GOT3 (cell line): ENCODE data around the gene LUZP2.
"Not testable (repeated sequence)": the region's sequence is repeated elsewhere in the genome, so short reads cannot be mapped to it uniquely, and the experiment has no call there.

Experiments
- DNase-seq: peaks from one replicate; lab custom pipeline; 2025; ENCODE audit warnings: mixed read lengths; lab: John Stamatoyannopoulos, UW

The LUZP2 gene

GRCh38 chr11:24900960-24901549 lies 404.2 kb downstream of the LUZP2 start:
- DNase-seq = no peak

- no peak for DNase-seq
These were observed 406.7 kb downstream of the LUZP2 start for GRCh38 chr11:24903555-24903954.

GRCh38 chr11:24925091-24925490 lies 428.2 kb downstream of the LUZP2 start:
- no peak for DNase-seq

- no peak for DNase-seq
These were observed 435.5 kb downstream of the LUZP2 start for GRCh38 chr11:24932110-24933000.

- no peak for DNase-seq
These were observed 438.0 kb downstream of the LUZP2 start for GRCh38 chr11:24934733-24935439.

- no peak for DNase-seq
These were observed 448.0 kb downstream of the LUZP2 start for GRCh38 chr11:24944891-24945290.

- no peak for DNase-seq
These were observed 452.6 kb downstream of the LUZP2 start for GRCh38 chr11:24949406-24949805.

- no peak for DNase-seq
These were observed 467.0 kb downstream of the LUZP2 start for GRCh38 chr11:24963852-24964251.

- no peak for DNase-seq
These were observed 468.9 kb downstream of the LUZP2 start for GRCh38 chr11:24965748-24966147.

- DNase-seq = not testable (repeated sequence)
These were observed 497.1 kb downstream of the LUZP2 start for GRCh38 chr11:24993903-24994302.

- not testable (repeated sequence) for DNase-seq
These were observed 503.1 kb downstream of the LUZP2 start for GRCh38 chr11:24999929-25000328.

- DNase-seq = no peak
These were observed 540.6 kb downstream of the LUZP2 start for GRCh38 chr11:25037431-25037830.

GRCh38 chr11:25038131-25038530 lies 541.3 kb downstream of the LUZP2 start:
- no peak for DNase-seq

- no peak for DNase-seq
These were observed 542.3 kb downstream of the LUZP2 start for GRCh38 chr11:25039165-25039564.

GRCh38 chr11:25048632-25049031 lies 551.8 kb downstream of the LUZP2 start:
- DNase-seq = no peak

GRCh38 chr11:25052844-25053243 lies 556.0 kb downstream of the LUZP2 start:
- DNase-seq = no peak

- DNase-seq = no peak
These were observed 561.0 kb downstream of the LUZP2 start for GRCh38 chr11:25057861-25058260.

GRCh38 chr11:25065746-25066145 lies 568.9 kb downstream of the LUZP2 start:
- no peak for DNase-seq

GRCh38 chr11:25066706-25067105 lies 569.9 kb downstream of the LUZP2 start:
- no peak for DNase-seq

- no peak for DNase-seq
These were observed 571.6 kb downstream of the LUZP2 start for GRCh38 chr11:25068451-25068850.

- DNase-seq = no peak
These were observed 597.4 kb downstream of the LUZP2 start for GRCh38 chr11:25094085-25094802.

GRCh38 chr11:25119416-25119815 lies 622.6 kb downstream of the LUZP2 start:
- DNase-seq = no peak
